Pancreas (tissue), 10 donors: ENCODE measurements around the gene GLS. TPM values are rescaled to one million over a fixed set of nuclear protein-coding genes. Genes with fewer than 3 reads are reported as not detected.
A peak's percentile ranks its signal among the peaks of the same experiment; 100 is the strongest.

ENCODE experiments used
- ATAC-seq, 4 donors: fragments of 200-7000 bp; cut with Tn5 transposase; one replicate each; pipeline versions ENCODE4 v1.8.0 to v1.9.1; 2020; ENCODE audit warnings: mild to moderate bottlenecking in 4 of 4, moderate library complexity in 4 of 4
- DNase-seq, 6 donors: peaks; one replicate each; pipeline ENCODE4 v3.0.0-alpha.2; 2020
- FAIRE-seq: peaks from 2 replicates; lab custom pipeline; 2012; peaks lifted over from hg19 to GRCh38; lab: Jason Lieb, UNC
- H3K27ac ChIP-seq, 4 donors: fragments of 200-600 bp; sonication (generic); 1 replicate in 3 of 4; 2 replicates in 1 of 4; pipeline versions ENCODE4 v1.5.0 to v1.8.0; 2020
- H3K27me3 ChIP-seq, 4 donors: fragments of 200-600 bp; one replicate each; pipeline ENCODE4 v1.8.0; 2021
- H3K36me3 ChIP-seq, 3 donors: fragments of 200-600 bp; sonication (generic) in 1 of 3; one replicate each; pipeline versions ENCODE4 v1.5.0 to v1.8.0; 2020 to 2021
- H3K4me1 ChIP-seq, 3 donors: fragments of 200-600 bp; one replicate each; pipeline ENCODE4 v1.8.0; 2021
- H3K4me3 ChIP-seq, 4 donors: fragments of 200-600 bp; sonication (generic) in 2 of 4; one replicate each; pipeline versions ENCODE4 v1.5.0 to v1.8.0; 2020 to 2021
- H3K9me3 ChIP-seq, 4 donors: fragments of 200-600 bp; one replicate each; pipeline ENCODE4 v1.8.0; 2021
- WGBS, 2 donors: extraction: QIAGEN DNeasy Blood & Tissue Kit; methylation state at CpG; one replicate each; pipeline ENCODE4 v1.1.7; 2013; 5-methylcytosine and 5-hydroxymethylcytosine counted together
- intact Hi-C, 3 donors: fragments of 100-400 bp; cut with DNase I; formaldehyde crosslinking; loops; one replicate each; pipeline versions ENCODE4 v1.11.1 to v1.14.2; 2022
- polyA plus RNA-seq, 2 donors: library from polyadenylated mRNA; stranded (reverse); fragments of 200-250 nt; gene quantifications; one replicate each; pipeline ENCODE4 v1.2.3, GENCODE V29; 2013
- total RNA-seq, 6 donors: library from RNA; stranded (reverse); fragmentation: NEBNext Ultra II Directional in 4 of 6; extraction: Animal tissue kit (Norgen Biotek cat#: 25700) in 4 of 6; gene quantifications; one replicate each; pipeline versions ENCODE4 v1.2.1 to v1.2.4, GENCODE V29; 2021 to 2023
- TF ChIP-seq, protein P1 (sequence below), 4 donors: fragments of 200-600 bp; sonication (generic) in 3 of 4; IDR thresholded peaks; one replicate each; pipeline versions ENCODE4 v1.5.0 to v1.8.0; 2021; ENCODE audit warnings: antibody characterized with exemption in 4 of 4
- donor health status: healthy with polysubstance abuse.
- donor health status: DM: no; HTN: no; CAD: no; lungs with moderate emphysema.
- donor health status: DM: no; HTN: no; CAD: no.
- donor health status: control.
- donor health status: control.
- donor health status: Bipolar disorder and iron deficiency.
- donor health status: DM: yes; HTN: yes; CAD: no.
- donor health status: DM: no; HTN: no; CAD: no.
- donor health status: DM: no; HTN: no; CAD: no.
- donor health status: DM: yes; HTN: yes; CAD: no.

Gene GLS
- total and polyA plus RNA-seq, 8 donors = 20.5 to 84.4 (median 51.6) TPM

DNA sequence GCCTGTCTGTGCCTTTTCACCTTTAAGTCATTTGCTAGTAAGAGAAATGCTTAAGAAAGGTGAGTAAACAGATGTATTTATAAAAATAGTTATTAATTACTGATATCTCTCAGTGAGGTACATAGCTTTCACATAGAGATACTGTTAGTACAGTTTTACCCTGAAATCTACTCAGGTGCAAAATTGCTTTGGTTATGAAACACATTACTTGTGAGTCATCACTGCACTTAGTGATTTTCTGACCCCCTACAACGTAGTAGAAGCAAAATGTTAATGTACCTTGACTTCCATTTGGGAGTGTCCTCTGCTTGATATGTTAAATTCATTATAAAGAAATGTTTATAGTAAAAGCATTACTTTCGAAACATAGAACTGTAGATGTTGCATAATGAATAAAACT lies 6.5 kb downstream of the GLS start:
- Histone ChIP-seq H3K27ac (peak overlapping the region in 1 of 4 donors; percentile 29), H3K27me3 (no peaks in the 10 kb centered on the region), H3K4me3 (no peak overlapping the region), H3K4me1 (peaks cover 7 to 54% (median 48%) of the 10 kb centered on the region in 3 donors), H3K36me3 (no peaks in the 10 kb centered on the region), H3K9me3 (no peaks in the 10 kb centered on the region)
- peak; percentile 26 to 61 (median 50) for ATAC-seq
- intact Hi-C loops = no loop called here
- TF ChIP-seq, protein P1, sequence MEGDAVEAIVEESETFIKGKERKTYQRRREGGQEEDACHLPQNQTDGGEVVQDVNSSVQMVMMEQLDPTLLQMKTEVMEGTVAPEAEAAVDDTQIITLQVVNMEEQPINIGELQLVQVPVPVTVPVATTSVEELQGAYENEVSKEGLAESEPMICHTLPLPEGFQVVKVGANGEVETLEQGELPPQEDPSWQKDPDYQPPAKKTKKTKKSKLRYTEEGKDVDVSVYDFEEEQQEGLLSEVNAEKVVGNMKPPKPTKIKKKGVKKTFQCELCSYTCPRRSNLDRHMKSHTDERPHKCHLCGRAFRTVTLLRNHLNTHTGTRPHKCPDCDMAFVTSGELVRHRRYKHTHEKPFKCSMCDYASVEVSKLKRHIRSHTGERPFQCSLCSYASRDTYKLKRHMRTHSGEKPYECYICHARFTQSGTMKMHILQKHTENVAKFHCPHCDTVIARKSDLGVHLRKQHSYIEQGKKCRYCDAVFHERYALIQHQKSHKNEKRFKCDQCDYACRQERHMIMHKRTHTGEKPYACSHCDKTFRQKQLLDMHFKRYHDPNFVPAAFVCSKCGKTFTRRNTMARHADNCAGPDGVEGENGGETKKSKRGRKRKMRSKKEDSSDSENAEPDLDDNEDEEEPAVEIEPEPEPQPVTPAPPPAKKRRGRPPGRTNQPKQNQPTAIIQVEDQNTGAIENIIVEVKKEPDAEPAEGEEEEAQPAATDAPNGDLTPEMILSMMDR (IDR thresholded peaks at IDR 0.05) = no peak
- DNase-seq = no peak
- peak; percentile 37 for FAIRE-seq
- WGBS, 2 donors = 40 to 46% methylated on average over 2 of the region's 2 CpGs

- Histone ChIP-seq H3K4me1 (peaks cover 10 to 58% (median 55%) of the 10 kb centered on the region in 3 donors), H3K4me3 (no peak overlapping the region), H3K36me3 (no peaks in the 10 kb centered on the region), H3K9me3 (no peaks in the 10 kb centered on the region), H3K27me3 (no peaks in the 10 kb centered on the region), H3K27ac (no peak overlapping the region)
- ATAC-seq (no peak), DNase-seq (no peak), FAIRE-seq (no peak)
- WGBS, 2 donors = 85 to 90% methylated on average over 1 of the region's 1 CpG
- intact Hi-C loops = no loop called here
- TF ChIP-seq, protein P1 (IDR thresholded peaks at IDR 0.05) = no peak
Measured at GRCh38 chr2:190888449-190888848, 7.8 kb downstream of the GLS start.

GRCh38 chr2:190889175-190889943 lies 8.7 kb downstream of the GLS start:
- H3K36me3 ChIP-seq = no peaks in the 10 kb centered on the region
- no peaks in the 10 kb centered on the region for H3K9me3 ChIP-seq
- H3K27ac ChIP-seq = no peak overlapping the region
- H3K4me1 ChIP-seq = peaks cover 10 to 49% (median 46%) of the 10 kb centered on the region in 3 donors
- 77 to 90% methylated on average over 3 of the region's 3 CpGs for WGBS, 2 donors
- ATAC-seq (no peak), DNase-seq (no peak), FAIRE-seq (no peak)
- H3K27me3 ChIP-seq = no peaks in the 10 kb centered on the region
- H3K4me3 ChIP-seq = no peak overlapping the region
- TF ChIP-seq, protein P1 (IDR thresholded peaks at IDR 0.05) = no peak
- intact Hi-C loops = no loop called here

DNA sequence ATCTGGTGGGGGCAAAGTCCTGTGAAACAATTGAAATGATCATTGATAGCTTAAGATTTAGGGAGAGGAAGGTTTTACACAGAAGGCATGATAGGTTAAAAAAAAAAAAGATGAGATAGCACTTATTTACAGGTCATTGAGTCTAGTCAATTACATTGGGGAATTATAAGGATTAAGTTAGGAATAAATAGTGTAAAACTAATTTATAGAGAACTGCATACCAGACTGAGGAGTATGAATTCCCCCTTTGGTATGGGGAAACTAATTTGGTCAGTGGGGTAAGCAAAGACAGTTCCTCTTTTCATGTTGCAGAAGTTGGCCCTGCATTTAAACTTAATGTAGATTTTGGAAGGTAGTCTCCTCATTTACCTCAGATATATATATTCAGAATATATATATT lies 10.8 kb downstream of the GLS start:
- FAIRE-seq (no peak), DNase-seq (no peak), ATAC-seq (peak in 1 of 4 donors; percentile 30)
- TF ChIP-seq, protein P1 (IDR thresholded peaks at IDR 0.05) = no peak
- no peaks in the 10 kb centered on the region for H3K9me3 ChIP-seq
- H3K36me3 ChIP-seq = no peaks in the 10 kb centered on the region
- H3K4me1 ChIP-seq = peaks cover 10 to 44% (median 42%) of the 10 kb centered on the region in 3 donors
- H3K4me3 ChIP-seq = no peak overlapping the region
- H3K27me3 ChIP-seq = no peaks in the 10 kb centered on the region
- intact Hi-C loops = no loop called here
- no peak overlapping the region for H3K27ac ChIP-seq

- ATAC-seq = no peak
- no peaks in the 10 kb centered on the region for H3K27me3 ChIP-seq
- TF ChIP-seq, protein P1 (IDR thresholded peaks at IDR 0.05) = no peak
Measured at GRCh38 chr2:190891889-190892288, 11.3 kb downstream of the GLS start.

More at GRCh38 chr2:190891889-190892288, 11.3 kb downstream of the GLS start:
- WGBS, 2 donors = 66 to 80% methylated on average over 1 of the region's 1 CpG
- H3K4me1 ChIP-seq = peaks cover 7 to 45% (median 44%) of the 10 kb centered on the region in 3 donors
- no peaks in the 10 kb centered on the region for H3K9me3 ChIP-seq
- no peaks in the 10 kb centered on the region for H3K36me3 ChIP-seq
- DNase-seq (no peak), FAIRE-seq (no peak)
- H3K27ac ChIP-seq = no peak overlapping the region
- H3K4me3 ChIP-seq = no peak overlapping the region
- intact Hi-C loops = no loop called here
